Esophagus (tissue), 2 donors: ENCODE data around the gene FLNB. TPM values are rescaled to one million over a fixed set of nuclear protein-coding genes. Genes with fewer than 3 reads are reported as not detected.

ENCODE experiments used
- H3K27ac ChIP-seq, 2 donors: one replicate each; pipeline ENCODE4 v1.5.1; 2013; ENCODE audit warnings: low read depth in 2 of 2, mild to moderate bottlenecking in 2 of 2, inconsistent platforms in 1 of 2, low read length in 1 of 2, moderate library complexity in 1 of 2
- H3K27me3 ChIP-seq, 2 donors: one replicate each; pipeline ENCODE4 v1.6.1; 2013; ENCODE audit warnings: low read length in 2 of 2, control low read depth in 1 of 2, mild to moderate bottlenecking in 1 of 2; ENCODE audit not compliant: insufficient read depth in 2 of 2, control insufficient read depth in 1 of 2
- H3K36me3 ChIP-seq, 2 donors: one replicate each; pipeline ENCODE4 v1.6.1; 2013; ENCODE audit warnings: low read length in 1 of 2; ENCODE audit not compliant: control insufficient read depth in 2 of 2, insufficient read depth in 2 of 2
- H3K4me1 ChIP-seq, 2 donors: one replicate each; pipeline ENCODE4 v1.6.1; 2013; ENCODE audit warnings: low read length in 1 of 2; ENCODE audit not compliant: control insufficient read depth in 2 of 2, insufficient read depth in 2 of 2
- H3K4me3 ChIP-seq, 2 donors: one replicate each; pipeline ENCODE4 v1.5.1; 2013; ENCODE audit warnings: low read length in 2 of 2, mild to moderate bottlenecking in 2 of 2, low read depth in 1 of 2, moderate library complexity in 1 of 2
- H3K9me3 ChIP-seq, 2 donors: one replicate each; pipeline ENCODE4 v1.6.1; 2013; ENCODE audit warnings: mild to moderate bottlenecking in 2 of 2, low read depth in 1 of 2, low read length in 1 of 2, moderate library complexity in 1 of 2; ENCODE audit not compliant: control insufficient read depth in 2 of 2, insufficient read depth in 1 of 2
- WGBS, 2 donors: extraction: QIAGEN DNeasy Blood & Tissue Kit; methylation state at CpG; one replicate each; pipeline ENCODE4 v1.1.7; 2013; 5-methylcytosine and 5-hydroxymethylcytosine counted together
- polyA plus RNA-seq, 2 donors: library from polyadenylated mRNA; stranded (reverse); fragments of 200-250 nt; gene quantifications; one replicate each; pipeline ENCODE4 v1.2.3, GENCODE V29; 2013
- donor health status: healthy with polysubstance abuse.
- donor health status: Bipolar disorder and iron deficiency.

Gene FLNB
- polyA plus RNA-seq, result 10 to 100 TPM; 50.8 to 52.5 TPM

GRCh38 chr3:58008141-58009025, at the start of gene FLNB:
FLNB (plus strand) TSS chr3:58008422; CDS start chr3:58008565, 143 bp downstream.
- Histone ChIP-seq H3K9me3 (no peaks in the 10 kb centered on the region), H3K27me3 (no peaks in the 10 kb centered on the region), H3K4me3 (peak within 1 kb of the TSS; percentile 71 to 73), H3K4me1 (peaks cover 6 to 12% of the 10 kb centered on the region in 2 donors), H3K27ac (peak within 1 kb of the TSS; percentile 63 to 81), H3K36me3 (no peaks in the 10 kb centered on the region)
- WGBS, 2 donors, result 1% methylated on average over 75 to 91 of the region's 91 CpGs

DNA sequence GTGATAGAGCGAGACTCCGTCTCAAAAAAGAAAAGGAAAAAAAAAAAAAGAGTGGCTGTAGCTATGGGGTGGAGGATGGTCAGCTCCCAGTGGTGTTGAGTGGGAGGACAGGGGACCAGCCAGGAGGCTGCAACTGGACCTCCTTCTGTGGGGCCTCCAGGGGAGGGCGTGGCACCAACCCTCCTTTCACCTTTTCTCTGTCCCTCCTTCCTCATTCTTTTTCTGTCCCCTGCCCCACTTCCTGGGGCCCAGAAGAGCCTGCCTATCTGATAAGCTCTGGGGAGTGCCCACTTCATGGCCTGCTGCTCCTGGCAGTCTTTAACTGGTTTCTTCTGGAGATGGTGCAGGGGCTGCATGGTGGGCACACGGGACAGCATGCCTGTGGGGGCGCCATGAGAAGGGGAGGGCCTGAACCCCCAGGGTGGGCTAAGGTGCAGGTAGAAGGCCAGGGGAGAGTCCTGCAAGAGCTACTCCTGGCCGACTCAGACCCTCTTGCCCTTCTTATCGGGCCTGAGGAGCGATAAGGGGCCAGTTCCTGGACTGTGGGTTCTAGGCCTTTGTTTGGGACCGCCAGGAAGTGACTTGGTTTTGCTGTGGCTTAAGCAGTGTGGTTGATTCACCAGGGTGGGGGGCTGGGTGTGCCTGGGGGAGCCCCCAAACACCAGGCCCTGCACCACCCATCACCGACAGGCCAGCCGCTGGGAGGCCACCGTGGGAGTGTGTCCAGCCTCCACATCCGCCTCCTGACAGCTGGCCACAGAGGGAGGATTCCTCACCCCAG, 49.4 kb upstream of the FLNB start:
- Histone ChIP-seq H3K27me3 (no peaks in the 10 kb centered on the region), H3K4me1 (peaks cover 0 to 12% of the 10 kb centered on the region in 2 donors), H3K4me3 (no peak overlapping the region), H3K9me3 (no peaks in the 10 kb centered on the region), H3K27ac (peak overlapping the region; percentile 67 to 70), H3K36me3 (no peaks in the 10 kb centered on the region)
- WGBS, 2 donors, result 66 to 77% methylated on average over 13 of the region's 13 CpGs

DNA sequence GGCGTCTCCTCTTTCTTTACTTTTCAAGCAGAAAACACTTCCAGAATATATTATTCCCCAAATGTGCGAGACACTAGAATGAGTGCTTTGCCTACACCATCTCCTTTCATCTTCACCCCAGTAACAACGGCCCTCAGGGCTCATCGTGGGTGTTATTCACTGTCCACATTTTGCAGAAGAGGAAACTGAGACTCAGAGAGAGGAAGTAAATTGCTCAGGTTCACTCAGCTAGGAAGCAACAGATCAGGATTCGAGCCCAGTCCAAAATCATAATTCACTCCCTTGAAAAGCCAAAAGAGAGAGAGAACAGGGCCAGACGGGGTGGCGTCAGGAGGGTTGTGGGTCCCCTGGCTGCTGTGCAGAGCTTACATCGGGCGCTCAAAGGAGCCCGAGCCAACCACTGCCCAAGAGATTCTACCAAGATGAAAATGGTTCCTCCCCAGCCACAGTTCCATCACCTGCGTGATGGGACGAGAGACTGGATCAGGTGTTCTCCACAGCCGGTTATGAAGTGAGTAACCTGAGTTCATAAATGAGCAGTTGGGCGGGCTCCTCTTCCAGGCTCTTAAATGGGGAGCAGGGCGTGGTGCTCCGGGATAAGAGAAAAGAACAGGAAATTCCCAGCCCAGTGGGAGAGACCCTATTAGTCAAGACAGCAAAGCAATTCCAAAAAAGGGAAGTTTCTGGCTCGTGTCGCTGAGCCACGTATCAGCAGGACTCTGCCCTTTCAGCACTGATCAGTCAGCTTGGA, 48.6 kb upstream of the FLNB start:
- H3K27me3 ChIP-seq, result no peaks in the 10 kb centered on the region
- H3K9me3 ChIP-seq, result no peaks in the 10 kb centered on the region
- H3K36me3 ChIP-seq, result no peaks in the 10 kb centered on the region
- peaks cover 0 to 14% of the 10 kb centered on the region in 2 donors for H3K4me1 ChIP-seq
- 27 to 44% methylated on average over 19 of the region's 19 CpGs for WGBS, 2 donors
- H3K27ac ChIP-seq, result peak overlapping the region; percentile 70 to 79
- no peak overlapping the region for H3K4me3 ChIP-seq

GRCh38 chr3:57960174-57960505, 48.1 kb upstream of the FLNB start:
- 60 to 64% methylated on average over 4 of the region's 4 CpGs for WGBS, 2 donors
- Histone ChIP-seq H3K27me3 (no peaks in the 10 kb centered on the region), H3K4me1 (peaks cover 0 to 14% of the 10 kb centered on the region in 2 donors), H3K27ac (peak overlapping the region; percentile 70 to 79), H3K4me3 (no peak overlapping the region), H3K9me3 (no peaks in the 10 kb centered on the region), H3K36me3 (no peaks in the 10 kb centered on the region)

DNA sequence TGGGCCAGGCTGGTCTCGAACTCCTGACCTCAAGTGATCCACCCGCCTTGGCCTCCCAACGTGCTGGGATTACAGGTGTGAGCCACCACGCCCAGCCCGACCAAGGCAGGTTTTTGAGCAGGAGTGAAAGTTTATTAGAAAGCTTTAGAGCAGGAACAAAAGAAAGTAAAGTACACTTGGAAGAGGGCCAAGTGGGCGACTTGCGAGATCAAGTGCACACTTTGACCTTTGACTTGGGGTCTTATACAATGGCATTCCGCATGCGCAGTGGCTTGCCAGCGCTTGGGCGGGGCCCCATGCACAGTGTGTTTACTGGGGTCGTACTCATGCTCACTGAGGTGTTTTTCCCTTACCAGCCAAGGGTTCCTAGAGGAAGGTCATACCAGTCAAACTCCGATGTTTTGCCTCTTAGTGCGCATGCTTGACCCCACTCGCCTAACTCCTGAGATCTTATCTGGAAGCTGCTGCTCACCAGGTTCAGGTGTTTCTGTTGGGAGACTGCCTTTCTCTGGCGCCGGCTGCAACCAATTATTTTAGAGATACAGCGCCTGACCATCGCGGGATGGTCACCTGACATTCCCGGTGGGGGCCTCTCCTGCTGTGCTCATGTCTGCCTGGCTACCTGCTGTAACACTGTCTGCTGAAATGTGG, 46.9 kb upstream of the FLNB start:
- 77 to 79% methylated on average over 21 of the region's 21 CpGs for WGBS, 2 donors
- Histone ChIP-seq H3K4me3 (no peak overlapping the region), H3K36me3 (no peaks in the 10 kb centered on the region), H3K4me1 (peaks cover 0 to 14% of the 10 kb centered on the region in 2 donors), H3K9me3 (no peaks in the 10 kb centered on the region), H3K27ac (peak overlapping the region in 1 of 2 donors; percentile 2), H3K27me3 (no peaks in the 10 kb centered on the region)

- H3K4me3 ChIP-seq, result no peak overlapping the region
- H3K4me1 ChIP-seq, result peaks cover 0 to 14% of the 10 kb centered on the region in 2 donors
- H3K36me3 ChIP-seq, result no peaks in the 10 kb centered on the region
- H3K27me3 ChIP-seq, result no peaks in the 10 kb centered on the region
- H3K9me3 ChIP-seq, result no peaks in the 10 kb centered on the region
- WGBS, 2 donors, result 74 to 75% methylated on average over 5 of the region's 5 CpGs
- peak overlapping the region in 1 of 2 donors; percentile 36 for H3K27ac ChIP-seq
Measured at GRCh38 chr3:57961828-57962447, 46.3 kb upstream of the FLNB start.

GRCh38 chr3:57962448-57962834, 45.8 kb upstream of the FLNB start:
- Histone ChIP-seq H3K9me3 (no peaks in the 10 kb centered on the region), H3K4me1 (peaks cover 0 to 11% of the 10 kb centered on the region in 2 donors), H3K36me3 (no peaks in the 10 kb centered on the region), H3K27me3 (no peaks in the 10 kb centered on the region), H3K4me3 (no peak overlapping the region), H3K27ac (peak overlapping the region in 1 of 2 donors; percentile 36)
- WGBS, 2 donors, result 91 to 93% methylated on average over 6 of the region's 6 CpGs

GRCh38 chr3:57963811-57964346, 44.3 kb upstream of the FLNB start:
- Histone ChIP-seq H3K4me1 (peaks cover 0 to 10% of the 10 kb centered on the region in 2 donors), H3K27me3 (no peaks in the 10 kb centered on the region), H3K4me3 (no peak overlapping the region), H3K27ac (no peak overlapping the region), H3K9me3 (no peaks in the 10 kb centered on the region), H3K36me3 (no peaks in the 10 kb centered on the region)
- 39 to 46% methylated on average over 7 of the region's 7 CpGs for WGBS, 2 donors
